K562 (cell line): ENCODE measurements around the gene AP3B2. TPM values are rescaled to one million over a fixed set of nuclear protein-coding genes. Genes with fewer than 3 reads are reported as not detected.

Source experiments
- CREB3 ChIP-seq: fragments of 450-650 bp; conservative IDR thresholded peaks from 2 replicates; pipeline ENCODE4 v1.6.1; 2016; ENCODE audit warnings: missing genetic modification characterization, low read depth, mild to moderate bottlenecking, missing compliant biosample characterization, moderate library complexity
- EHMT2 ChIP-seq: fragments of 450-650 bp; IDR thresholded peaks from 2 replicates; pipeline ENCODE4 v1.6.1; 2018; ENCODE audit warnings: antibody characterized with exemption
- ETS2 ChIP-seq: IDR thresholded peaks from 2 replicates; pipeline ENCODE4 v1.6.1; 2016; ENCODE audit warnings: borderline replicate concordance, missing genetic modification characterization, mild to moderate bottlenecking, moderate library complexity, missing compliant biosample characterization; ENCODE audit not compliant: poor library complexity, severe bottlenecking
- ETV1 ChIP-seq: fragments of 450-650 bp; conservative IDR thresholded peaks from 2 replicates; pipeline ENCODE4 v1.6.1; 2016; ENCODE audit warnings: missing genetic modification characterization, control low read depth, low read depth, missing compliant biosample characterization
- FOXK1 ChIP-seq: sonication (generic); formaldehyde crosslinking; IDR thresholded peaks from 2 replicates; pipeline ENCODE4 v1.8.0; 2022; ENCODE audit warnings: missing genetic modification reagents, mild to moderate bottlenecking, borderline replicate concordance
- HMGXB4 ChIP-seq: sonication (generic); formaldehyde crosslinking; IDR thresholded peaks from 2 replicates; pipeline ENCODE4 v1.8.1; 2023; ENCODE audit warnings: mild to moderate bottlenecking, missing genetic modification reagents
- NFIC ChIP-seq: fragments of 450-650 bp; IDR thresholded peaks from 2 replicates; pipeline ENCODE4 v1.6.1; 2017; ENCODE audit warnings: mild to moderate bottlenecking, inconsistent platforms
- PTRF ChIP-seq: fragments of 450-650 bp; IDR thresholded peaks from 2 replicates; pipeline ENCODE4 v1.6.1; 2016; ENCODE audit warnings: mild to moderate bottlenecking, missing genetic modification characterization, missing compliant biosample characterization
- SREBF1 ChIP-seq: fragments of 150-350 bp; IDR thresholded peaks from 2 replicates; pipeline ENCODE4 v1.6.1; 2014; ENCODE audit warnings: antibody characterized with exemption, low read depth, low read length, borderline replicate concordance
- ZBTB40 ChIP-seq, 2 experiments: fragments of 450-650 bp in 1 of 2; sonication (generic) in 1 of 2; formaldehyde crosslinking in 1 of 2; IDR thresholded peaks; 2 replicates each; pipeline versions ENCODE4 v1.7.1 to v1.9.0; 2016 to 2022; ENCODE audit warnings: inconsistent platforms in 1 of 2, mild to moderate bottlenecking in 1 of 2, missing genetic modification reagents in 1 of 2
- ZNF134 ChIP-seq: fragments of 250-450 bp; sonication (Bioruptor Pico); conservative IDR thresholded peaks from 2 replicates; pipeline ENCODE4 v1.4.0; 2020
- ZNF518B ChIP-seq: fragments of 250-450 bp; sonication (Bioruptor Pico); IDR thresholded peaks from 2 replicates; pipeline ENCODE4 v1.5.0; 2021; ENCODE audit warnings: mild to moderate bottlenecking, moderate library complexity
- polyA plus RNA-seq, 8 experiments: library from polyadenylated mRNA; depleted of rRNA in 4 of 8; stranded (reverse) in 5 of 8; unstranded in 3 of 8; fragments of >200 nt; fragmentation: Nextera tagmentation in 2 of 8; fragmentation: Illumina TruSeq in 1 of 8; extraction: Ambion mirVana in 2 of 8; extraction: Trizol in 1 of 8; gene quantifications; 2 replicates each; pipeline versions ENCODE4 v1.2.1 to v1.2.3, GENCODE V29; 2011 to 2014; ENCODE audit warnings: inconsistent platforms in 1 of 8, missing spikeins in 1 of 8
- total RNA-seq, 7 experiments: library from RNA; depleted of rRNA in 6 of 7; stranded (reverse); fragments of >200 nt in 6 of 7; fragmentation: Illumina TruSeq in 2 of 7; extraction: Trizol in 2 of 7; gene quantifications; 2 replicates each; pipeline versions ENCODE4 v1.2.1 to v1.2.3, GENCODE V29; 2011 to 2021; ENCODE audit warnings: low replicate concordance in 1 of 7

AP3B2 gene
- total and polyA plus RNA-seq, 9 of the 15 experiments (the other 6 are each of a cell fraction or from before 2014, with no cell fraction given), result 0.03 to 0.15 (median 0.10) TPM; not detected in 2

GRCh38 chr15:82663186-82663600, 46.5 kb downstream of the AP3B2 start (continued):
- TF ChIP-seq ZNF518B (no peak), HMGXB4 (CRISPR knock-in tag) (0 out of 2 replicates have a peak, but pooled peaks have one; percentile 77), FOXK1 (CRISPR knock-in tag) (no peak), ZBTB40 (IDR thresholded peaks at IDR 0.05) (0 out of 2 replicates have a peak, but pooled peaks have one; percentile 35), ZBTB40 (CRISPR knock-in tag; IDR thresholded peaks at IDR 0.05) (peak; percentile 80), ZNF134 (CRISPR knock-in tag) (no peak), SREBF1 (no peak), EHMT2 (peak; percentile 99), ETV1 (tag) (no peak), NFIC (no peak), CREB3 (tag) (peak; percentile 63; the same call in 1 of the 2 replicates), ETS2 (tag) (no peak), PTRF (tag) (no peak)
